Activated naive CD4-positive, alpha-beta T cell treated with anti-CD3 and anti-CD28 coated beads, Interleukin-2, amount 50 U/mL, for 16 hours (primary cell): ENCODE data around the gene PTPRJ.
A peak's percentile ranks its signal among the peaks of the same experiment; 100 is the strongest.

Experiments used
- DNase-seq: peaks from one replicate; pipeline ENCODE4 v3.0.0-alpha.2; 2020

PTPRJ gene

GRCh38 chr11:48169717-48170116 is 189.4 kb downstream of the PTPRJ start:
- no peak for DNase-seq

- no peak for DNase-seq
Measured at GRCh38 chr11:48170241-48171233, 190.2 kb downstream of the PTPRJ start.

- DNase-seq, result peak; percentile 66
Measured at GRCh38 chr11:48172818-48173609, 192.7 kb downstream of the PTPRJ start.

GRCh38 chr11:48177661-48178060 is 197.3 kb downstream of the PTPRJ start:
- no peak for DNase-seq

- DNase-seq, result no peak
Measured at GRCh38 chr11:48180627-48181026, 200.3 kb downstream of the PTPRJ start.

GRCh38 chr11:48182860-48183526 is 202.6 kb downstream of the PTPRJ start:
- DNase-seq, result no peak

DNA sequence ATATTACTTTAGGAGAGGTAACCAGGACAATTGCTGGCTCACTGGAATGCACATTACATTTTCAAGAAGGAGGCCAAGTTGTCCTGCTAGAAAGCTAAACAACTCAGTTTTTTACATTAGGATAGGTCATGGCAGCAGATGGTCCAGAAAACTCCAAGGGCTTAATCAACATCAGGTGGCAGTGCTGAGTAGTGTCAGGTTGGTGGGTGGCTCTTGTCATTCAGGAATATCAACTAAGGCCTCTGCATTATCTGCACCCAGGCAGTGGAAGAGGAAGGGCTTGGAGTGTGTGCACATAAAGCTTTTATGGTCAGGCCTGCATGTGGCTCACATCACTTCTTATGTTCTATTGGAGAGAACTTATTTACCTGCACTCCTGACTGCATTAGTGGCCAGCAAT is 204.1 kb downstream of the PTPRJ start:
- DNase-seq, result no peak

DNA sequence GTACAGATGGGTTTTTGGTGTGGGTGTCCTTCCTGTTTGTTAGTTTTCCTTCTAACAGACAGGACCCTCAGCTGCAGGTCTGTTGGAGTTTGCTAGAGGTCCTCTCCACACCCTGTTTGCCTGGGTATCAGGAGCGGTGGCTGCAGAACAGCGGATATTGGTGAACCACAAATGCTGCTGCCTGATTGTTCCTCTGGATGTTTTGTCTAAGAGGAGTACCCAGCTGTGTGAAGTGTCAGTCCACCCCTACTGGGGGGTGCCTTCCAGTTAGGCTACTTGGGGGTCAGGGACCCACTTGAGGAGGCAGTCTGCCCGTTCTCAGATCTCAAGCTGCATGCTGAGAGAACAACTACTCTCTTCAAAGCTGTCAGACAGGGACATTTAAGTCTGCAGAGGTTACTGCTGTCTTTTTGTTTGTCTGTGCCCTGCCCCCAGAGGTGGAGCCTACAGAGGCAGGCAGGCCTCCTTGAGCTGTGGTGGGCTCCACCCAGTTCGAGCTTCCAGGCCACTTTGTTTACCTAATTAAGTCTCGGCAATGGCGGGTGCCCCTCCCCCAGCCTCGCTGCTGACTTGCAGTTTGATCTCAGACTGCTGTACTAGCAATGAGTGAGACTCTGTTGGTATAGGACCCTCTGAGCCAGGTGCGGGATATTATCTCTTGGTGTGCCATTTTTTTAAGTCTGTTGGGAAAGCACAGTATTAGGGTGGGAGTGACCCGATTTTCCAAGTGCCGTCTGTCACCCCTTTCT is 210.7 kb downstream of the PTPRJ start:
- DNase-seq, result peak; percentile 28

DNA sequence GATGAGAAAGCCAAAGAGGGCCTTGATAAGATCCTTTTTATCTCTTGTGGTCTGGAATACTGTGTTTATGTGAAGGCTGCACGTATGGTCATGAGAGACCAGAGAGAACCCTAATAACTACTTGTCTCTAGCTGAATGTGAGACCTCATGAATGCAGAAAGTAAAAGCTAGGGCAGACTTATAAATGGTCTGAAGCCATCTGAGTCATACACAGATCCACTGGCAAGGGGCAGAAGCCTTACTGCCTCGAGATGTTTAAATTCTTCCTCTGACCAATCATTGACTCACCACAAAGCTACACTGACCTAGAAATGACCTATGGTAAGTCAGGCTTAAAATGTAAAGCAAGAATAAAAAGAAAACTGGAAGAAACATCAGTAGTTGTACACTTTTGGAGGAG is 213.5 kb downstream of the PTPRJ start:
- no peak for DNase-seq

GRCh38 chr11:48207881-48208280 is 227.5 kb downstream of the PTPRJ start:
- no peak for DNase-seq

DNA sequence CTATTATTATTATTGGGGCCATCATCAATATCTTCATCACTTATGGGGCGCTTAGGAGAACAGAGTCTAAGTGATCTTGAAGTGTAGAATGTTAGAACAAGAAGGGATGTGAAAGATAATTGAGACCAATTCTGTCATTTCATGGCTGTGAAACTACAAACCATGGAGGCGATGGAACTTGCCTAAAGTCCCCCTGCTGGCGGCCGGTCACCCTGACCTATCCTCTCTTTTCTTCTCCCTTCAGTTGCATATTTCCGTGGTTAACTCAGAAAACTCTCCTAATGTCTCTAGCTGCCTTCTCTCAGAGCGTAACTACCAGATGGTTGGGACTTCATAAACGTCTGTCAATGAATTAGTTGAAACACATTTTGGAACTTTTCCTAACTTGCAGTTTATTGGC is 229.7 kb downstream of the PTPRJ start:
- DNase-seq, result no peak

DNA sequence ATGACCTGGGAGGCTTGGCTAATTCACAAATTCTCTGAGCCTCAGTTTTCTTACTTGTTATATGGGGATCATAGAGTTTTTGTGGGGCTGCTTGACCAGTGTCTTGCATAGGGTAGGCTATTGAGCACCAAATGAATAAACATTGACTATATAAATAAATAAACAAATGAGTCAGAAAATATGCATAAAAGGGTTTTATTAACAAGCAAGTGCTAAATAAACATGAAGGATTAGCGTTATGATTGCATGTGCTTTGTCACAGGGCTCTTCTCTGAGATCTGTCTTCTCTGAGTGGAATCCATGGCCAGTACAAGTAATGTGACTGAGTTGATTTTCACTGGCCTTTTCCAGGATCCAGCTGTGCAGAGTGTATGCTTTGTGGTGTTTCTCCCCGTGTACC is 236.2 kb downstream of the PTPRJ start, which contains the start of gene OR4B1:
TSS of gene OR4B1 (plus strand) at position 301 of the 400 bp plus-strand sequence. CDS start at position 301, 0 bp downstream.
- no peak for DNase-seq
